Sigmoid colon (tissue), 7 donors: ENCODE measurements around the gene NFATC2IP. TPM values are rescaled to one million over a fixed set of nuclear protein-coding genes. Genes with fewer than 3 reads are reported as not detected.

Experiments
- DNase-seq: peaks from one replicate; pipeline ENCODE4 v3.0.0-alpha.2; 2019
- H3K27ac ChIP-seq, 4 donors: fragments of 200-600 bp; sonication (generic); one replicate each; pipeline ENCODE4 v1.5.1; 2016 to 2019; ENCODE audit warnings: mild to moderate bottlenecking in 1 of 4
- H3K27me3 ChIP-seq, 3 donors: fragments of 200-600 bp; sonication (generic); one replicate each; pipeline ENCODE4 v1.5.1; 2019; ENCODE audit warnings: mild to moderate bottlenecking in 1 of 3
- H3K36me3 ChIP-seq, 4 donors: fragments of 200-600 bp; sonication (generic); one replicate each; pipeline ENCODE4 v1.5.1; 2016 to 2019
- H3K4me1 ChIP-seq, 4 donors: fragments of 200-600 bp; sonication (generic); one replicate each; pipeline ENCODE4 v1.5.1; 2017 to 2019
- H3K4me3 ChIP-seq, 4 donors: fragments of 200-600 bp; sonication (generic); one replicate each; pipeline ENCODE4 v1.5.1; 2017 to 2019; ENCODE audit warnings: mild to moderate bottlenecking in 2 of 4, moderate library complexity in 1 of 4
- H3K9me3 ChIP-seq, 4 donors: fragments of 200-600 bp in 3 of 4; sonication (generic) in 3 of 4; one replicate each; pipeline versions ENCODE4 v1.5.1 to v1.6.1; 2013 to 2019
- EP300 ChIP-seq, 4 donors: sonication (generic); formaldehyde crosslinking; IDR thresholded peaks; one replicate each; pipeline ENCODE4 v1.6.1; 2017; ENCODE audit warnings: antibody characterized with exemption in 4 of 4
- POLR2A ChIP-seq, 2 donors: fragments of 450-650 bp; IDR thresholded peaks; one replicate each; pipeline ENCODE4 v1.6.1; 2016; ENCODE audit warnings: antibody characterized with exemption in 2 of 2, mild to moderate bottlenecking in 2 of 2, moderate library complexity in 2 of 2
- POLR2AphosphoS5 ChIP-seq, 4 donors: sonication (generic); formaldehyde crosslinking; IDR thresholded peaks; one replicate each; pipeline ENCODE4 v1.6.1; 2017; ENCODE audit warnings: antibody characterized with exemption in 4 of 4
- WGBS, 2 donors: extraction: QIAGEN DNeasy Blood & Tissue Kit; methylation state at CpG; one replicate each; pipeline ENCODE4 v1.1.7; 2013; 5-methylcytosine and 5-hydroxymethylcytosine counted together
- intact Hi-C: fragments of 100-400 bp; cut with DNase I; formaldehyde crosslinking; loops from one replicate; pipeline ENCODE4 v1.15.1; 2023
- polyA plus RNA-seq, 3 donors: library from polyadenylated mRNA; stranded (reverse); fragments of 200-250 nt; gene quantifications; one replicate each; pipeline ENCODE4 v1.2.3, GENCODE V29; 2013
- total RNA-seq, 4 donors: library from RNA; depleted of rRNA; stranded (reverse); fragments of >200 nt; gene quantifications; one replicate each; pipeline ENCODE4 v1.1.0, GENCODE V29; 2016
- TF ChIP-seq, protein P1 (sequence below), 4 experiments: fragments of 450-650 bp in 3 of 4; fragments of 200-600 bp in 1 of 4; IDR thresholded peaks; one replicate each; pipeline ENCODE4 v1.5.1; 2016 to 2019; ENCODE audit warnings: antibody characterized with exemption in 4 of 4, mild to moderate bottlenecking in 3 of 4, moderate library complexity in 2 of 4
- donor health status: healthy with polysubstance abuse.
- donor health status: Bipolar disorder and iron deficiency.
- donor health status: healthy.

The NFATC2IP gene
- total and polyA plus RNA-seq, 7 donors, result 12.6 to 42.5 (median 20.8) TPM

DNA sequence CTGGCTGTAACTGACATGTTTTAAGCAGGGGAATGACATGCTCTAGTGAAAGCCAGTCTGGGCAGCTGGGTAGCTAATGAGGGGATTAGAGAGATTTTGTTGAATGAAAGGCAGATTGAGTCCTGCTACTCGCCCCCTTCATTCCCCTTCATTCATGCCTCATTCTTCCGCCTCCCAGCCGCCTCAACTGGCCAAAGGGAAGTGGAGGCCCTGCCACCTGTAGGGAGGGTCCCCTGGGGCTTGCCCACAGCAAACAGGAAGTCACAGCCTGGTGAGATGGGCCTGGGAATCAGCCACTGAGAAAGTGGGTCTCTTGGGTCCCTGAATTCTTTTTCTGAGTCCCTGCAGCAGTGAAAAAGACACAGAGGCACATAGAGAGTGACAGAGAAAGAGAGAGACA is 20.1 kb upstream of the NFATC2IP start:
- H3K4me3 ChIP-seq, result no peak overlapping the region
- no peak for DNase-seq
- H3K9me3 ChIP-seq, result no peaks in the 10 kb centered on the region
- TF ChIP-seq POLR2A (IDR thresholded peaks at IDR 0.05) (no peak), EP300 (IDR thresholded peaks at IDR 0.05) (no peak), POLR2AphosphoS5 (IDR thresholded peaks at IDR 0.05) (no peak)
- TF ChIP-seq, protein P1, sequence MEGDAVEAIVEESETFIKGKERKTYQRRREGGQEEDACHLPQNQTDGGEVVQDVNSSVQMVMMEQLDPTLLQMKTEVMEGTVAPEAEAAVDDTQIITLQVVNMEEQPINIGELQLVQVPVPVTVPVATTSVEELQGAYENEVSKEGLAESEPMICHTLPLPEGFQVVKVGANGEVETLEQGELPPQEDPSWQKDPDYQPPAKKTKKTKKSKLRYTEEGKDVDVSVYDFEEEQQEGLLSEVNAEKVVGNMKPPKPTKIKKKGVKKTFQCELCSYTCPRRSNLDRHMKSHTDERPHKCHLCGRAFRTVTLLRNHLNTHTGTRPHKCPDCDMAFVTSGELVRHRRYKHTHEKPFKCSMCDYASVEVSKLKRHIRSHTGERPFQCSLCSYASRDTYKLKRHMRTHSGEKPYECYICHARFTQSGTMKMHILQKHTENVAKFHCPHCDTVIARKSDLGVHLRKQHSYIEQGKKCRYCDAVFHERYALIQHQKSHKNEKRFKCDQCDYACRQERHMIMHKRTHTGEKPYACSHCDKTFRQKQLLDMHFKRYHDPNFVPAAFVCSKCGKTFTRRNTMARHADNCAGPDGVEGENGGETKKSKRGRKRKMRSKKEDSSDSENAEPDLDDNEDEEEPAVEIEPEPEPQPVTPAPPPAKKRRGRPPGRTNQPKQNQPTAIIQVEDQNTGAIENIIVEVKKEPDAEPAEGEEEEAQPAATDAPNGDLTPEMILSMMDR (IDR thresholded peaks at IDR 0.05), result no peak
- WGBS, 2 donors, result 44 to 82% methylated on average over 3 of the region's 3 CpGs
- intact Hi-C loops, result no loop called here
- peaks cover 0 to 5% (median 2%) of the 10 kb centered on the region in 4 donors for H3K4me1 ChIP-seq
- H3K36me3 ChIP-seq, result no peaks in the 10 kb centered on the region
- H3K27ac ChIP-seq, result no peak overlapping the region
- H3K27me3 ChIP-seq, result no peaks in the 10 kb centered on the region

DNA sequence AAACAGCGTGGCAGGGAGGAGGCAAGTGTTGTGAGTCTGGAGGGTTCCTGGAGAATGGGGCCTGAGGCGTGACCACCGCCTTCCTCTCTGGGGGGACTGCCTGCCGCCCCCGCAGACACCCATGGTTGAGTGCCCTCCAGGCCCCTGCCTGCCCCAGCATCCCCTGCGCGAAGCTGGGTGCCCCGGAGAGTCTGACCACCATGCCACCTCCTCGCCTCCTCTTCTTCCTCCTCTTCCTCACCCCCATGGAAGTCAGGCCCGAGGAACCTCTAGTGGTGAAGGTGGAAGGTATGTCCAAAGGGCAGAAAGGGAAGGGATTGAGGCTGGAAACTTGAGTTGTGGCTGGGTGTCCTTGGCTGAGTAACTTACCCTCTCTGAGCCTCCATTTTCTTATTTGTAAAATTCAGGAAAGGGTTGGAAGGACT is 18.9 kb upstream of the NFATC2IP start, which contains the start of gene CD19:
Gene CD19, plus strand, starts transcription at position 171 of the 425 bp plus-strand sequence. Its CDS starts 30 bp downstream, at position 201.
- no peaks in the 10 kb centered on the region for H3K27me3 ChIP-seq
- no peak within 1 kb of the TSS for H3K27ac ChIP-seq
- DNase-seq, result no peak
- H3K36me3 ChIP-seq, result no peaks in the 10 kb centered on the region
- TF ChIP-seq POLR2A (IDR thresholded peaks at IDR 0.05), result no peak
- TF ChIP-seq EP300 (IDR thresholded peaks at IDR 0.05), result no peak
- no peaks in the 10 kb centered on the region for H3K9me3 ChIP-seq
- H3K4me1 ChIP-seq, result peaks cover 0 to 10% (median 3%) of the 10 kb centered on the region in 4 donors
- intact Hi-C loops, result no loop called here
- no peak within 1 kb of the TSS for H3K4me3 ChIP-seq
- 74 to 95% methylated on average over 10 of the region's 10 CpGs for WGBS, 2 donors

DNA sequence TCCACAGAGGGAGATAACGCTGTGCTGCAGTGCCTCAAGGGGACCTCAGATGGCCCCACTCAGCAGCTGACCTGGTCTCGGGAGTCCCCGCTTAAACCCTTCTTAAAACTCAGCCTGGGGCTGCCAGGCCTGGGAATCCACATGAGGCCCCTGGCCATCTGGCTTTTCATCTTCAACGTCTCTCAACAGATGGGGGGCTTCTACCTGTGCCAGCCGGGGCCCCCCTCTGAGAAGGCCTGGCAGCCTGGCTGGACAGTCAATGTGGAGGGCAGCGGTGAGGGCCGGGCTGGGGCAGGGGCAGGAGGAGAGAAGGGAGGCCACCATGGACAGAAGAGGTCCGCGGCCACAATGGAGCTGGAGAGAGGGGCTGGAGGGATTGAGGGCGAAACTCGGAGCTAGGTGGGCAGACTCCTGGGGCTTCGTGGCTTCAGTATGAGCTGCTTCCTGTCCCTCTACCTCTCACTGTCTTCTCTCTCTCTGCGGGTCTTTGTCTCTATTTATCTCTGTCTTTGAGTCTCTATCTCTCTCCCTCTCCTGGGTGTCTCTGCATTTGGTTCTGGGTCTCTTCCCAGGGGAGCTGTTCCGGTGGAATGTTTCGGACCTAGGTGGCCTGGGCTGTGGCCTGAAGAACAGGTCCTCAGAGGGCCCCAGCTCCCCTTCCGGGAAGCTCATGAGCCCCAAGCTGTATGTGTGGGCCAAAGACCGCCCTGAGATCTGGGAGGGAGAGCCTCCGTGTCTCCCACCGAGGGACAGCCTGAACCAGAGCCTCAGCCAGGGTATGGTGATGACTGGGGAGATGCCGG is 18.2 kb upstream of the NFATC2IP start:
- no peak overlapping the region for H3K4me3 ChIP-seq
- no peak overlapping the region for H3K27ac ChIP-seq
- peaks cover 0 to 11% (median 3%) of the 10 kb centered on the region in 4 donors for H3K4me1 ChIP-seq
- no peaks in the 10 kb centered on the region for H3K9me3 ChIP-seq
- intact Hi-C loops, result no loop called here
- no peaks in the 10 kb centered on the region for H3K36me3 ChIP-seq
- TF ChIP-seq POLR2AphosphoS5 (IDR thresholded peaks at IDR 0.05), result no peak
- TF ChIP-seq EP300 (IDR thresholded peaks at IDR 0.05), result no peak
- no peak for TF ChIP-seq POLR2A (IDR thresholded peaks at IDR 0.05)
- TF ChIP-seq, protein P1 (IDR thresholded peaks at IDR 0.05), result no peak
- WGBS, 2 donors, result 78 to 91% methylated on average over 20 of the region's 20 CpGs
- no peak for DNase-seq
- H3K27me3 ChIP-seq, result no peaks in the 10 kb centered on the region

DNA sequence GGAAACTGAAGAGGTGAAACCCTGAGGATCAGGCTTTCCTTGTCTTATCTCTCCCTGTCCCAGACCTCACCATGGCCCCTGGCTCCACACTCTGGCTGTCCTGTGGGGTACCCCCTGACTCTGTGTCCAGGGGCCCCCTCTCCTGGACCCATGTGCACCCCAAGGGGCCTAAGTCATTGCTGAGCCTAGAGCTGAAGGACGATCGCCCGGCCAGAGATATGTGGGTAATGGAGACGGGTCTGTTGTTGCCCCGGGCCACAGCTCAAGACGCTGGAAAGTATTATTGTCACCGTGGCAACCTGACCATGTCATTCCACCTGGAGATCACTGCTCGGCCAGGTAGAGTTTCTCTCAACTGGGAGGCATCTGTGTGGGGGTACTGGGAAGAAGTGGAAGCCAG is 17.6 kb upstream of the NFATC2IP start:
- WGBS, 2 donors, result 80 to 84% methylated on average over 8 of the region's 8 CpGs
- Histone ChIP-seq H3K36me3 (no peaks in the 10 kb centered on the region), H3K4me1 (peaks cover 0 to 11% (median 3%) of the 10 kb centered on the region in 4 donors), H3K9me3 (no peaks in the 10 kb centered on the region), H3K27me3 (no peaks in the 10 kb centered on the region), H3K4me3 (no peak overlapping the region), H3K27ac (no peak overlapping the region)
- intact Hi-C loops, result no loop called here
- no peak for DNase-seq
- no peak for TF ChIP-seq POLR2AphosphoS5 (IDR thresholded peaks at IDR 0.05)
- TF ChIP-seq, protein P1 (IDR thresholded peaks at IDR 0.05), result no peak
- no peak for TF ChIP-seq EP300 (IDR thresholded peaks at IDR 0.05)
- no peak for TF ChIP-seq POLR2A (IDR thresholded peaks at IDR 0.05)

DNA sequence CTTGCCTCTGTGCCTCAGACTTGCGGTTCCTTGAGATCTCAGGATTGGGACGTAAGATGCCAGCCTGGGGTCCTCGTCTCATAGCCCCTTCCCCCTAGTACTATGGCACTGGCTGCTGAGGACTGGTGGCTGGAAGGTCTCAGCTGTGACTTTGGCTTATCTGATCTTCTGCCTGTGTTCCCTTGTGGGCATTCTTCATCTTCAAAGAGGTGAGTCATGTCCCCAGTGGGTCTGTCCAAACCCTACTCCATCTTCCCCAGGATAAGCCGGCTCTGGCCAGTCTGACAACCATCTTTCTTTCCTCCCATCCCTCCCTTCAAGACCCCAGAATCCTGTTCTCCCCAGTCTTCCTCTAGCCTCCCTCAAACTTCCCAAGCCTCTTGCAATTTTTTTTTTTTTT is 15.4 kb upstream of the NFATC2IP start:
- Histone ChIP-seq H3K9me3 (no peaks in the 10 kb centered on the region), H3K4me3 (no peak overlapping the region), H3K27me3 (no peaks in the 10 kb centered on the region), H3K27ac (no peak overlapping the region), H3K36me3 (no peaks in the 10 kb centered on the region), H3K4me1 (peaks cover 0 to 11% (median 3%) of the 10 kb centered on the region in 4 donors)
- 95% methylated on average over 4 of the region's 4 CpGs for WGBS, 2 donors
- intact Hi-C loops, result no loop called here
- no peak for TF ChIP-seq EP300 (IDR thresholded peaks at IDR 0.05)
- TF ChIP-seq, protein P1 (IDR thresholded peaks at IDR 0.05), result no peak
- TF ChIP-seq POLR2AphosphoS5 (IDR thresholded peaks at IDR 0.05), result no peak
- no peak for TF ChIP-seq POLR2A (IDR thresholded peaks at IDR 0.05)
- no peak for DNase-seq
